SK-N-SH (cell line): ENCODE data around the gene NCAPD3. TPM values are rescaled to one million over a fixed set of nuclear protein-coding genes. Genes with fewer than 3 reads are reported as not detected.

ENCODE experiments used
- CTCF ChIA-PET: fragments of 300-600, 350-600 bp; formaldehyde crosslinking; extraction: SDS; loops from one replicate; lab custom pipeline; 2021; lab: Yijun Ruan, JAX
- POLR2A ChIA-PET: fragments of 350-600 bp; sonication (Branson Sonifier 250); formaldehyde crosslinking; extraction: SDS; loops from one replicate; lab custom pipeline; 2020; ENCODE audit warnings: antibody characterized with exemption, inconsistent platforms; lab: Yijun Ruan, JAX
- DNase-seq: peaks from one replicate; pipeline ENCODE4 v3.0.0; 2012
- H2AFZ ChIP-seq: fragments of 200-600 bp; sonication (generic); 2 replicates; pipeline ENCODE4 v1.8.1; 2016; ENCODE audit warnings: antibody characterized with exemption, mild to moderate bottlenecking, low read depth
- H3F3A ChIP-seq: fragments of 200-600 bp; sonication (generic); replicated peaks from 2 replicates; pipeline ENCODE3; 2016; ENCODE audit warnings: antibody characterized with exemption, mild to moderate bottlenecking; ENCODE audit not compliant: insufficient read depth
- H3K27ac ChIP-seq, 2 experiments: fragments of 200-500 bp in 1 of 2; fragments of 200-600 bp in 1 of 2; sonication (Bioruptor generic) in 1 of 2; sonication (generic), shearing (Covaris generic) in 1 of 2; 2 replicates each; pipeline versions ENCODE4 v1.5.1 to v1.6.1; 2014 to 2016; ENCODE audit warnings: low read depth in 2 of 2, inconsistent platforms in 1 of 2, low read length in 1 of 2, mild to moderate bottlenecking in 1 of 2, mixed read lengths in 1 of 2
- H3K27me3 ChIP-seq: fragments of 200-600 bp; sonication (generic), shearing (Covaris generic); 2 replicates; pipeline ENCODE4 v1.6.1; 2016; ENCODE audit warnings: mixed run types; ENCODE audit not compliant: insufficient read depth
- H3K36me3 ChIP-seq, 2 experiments: fragments of 200-500 bp in 1 of 2; fragments of 200-600 bp in 1 of 2; sonication (Bioruptor generic) in 1 of 2; sonication (generic) in 1 of 2; replicated peaks in 1 of 2; 2 replicates each; pipeline versions ENCODE3 to v1.5.1; 2014 to 2016; ENCODE audit warnings: low read length in 1 of 2, mild to moderate bottlenecking in 1 of 2; ENCODE audit not compliant: insufficient read depth in 2 of 2, control insufficient read depth in 1 of 2
- H3K4me1 ChIP-seq, 2 experiments: fragments of 200-500 bp in 1 of 2; fragments of 200-600 bp in 1 of 2; sonication (Bioruptor generic) in 1 of 2; sonication (generic), shearing (Covaris generic) in 1 of 2; 2 replicates each; pipeline versions ENCODE4 v1.5.1 to v1.6.1; 2014 to 2016; ENCODE audit warnings: low read depth in 1 of 2, low read length in 1 of 2, mixed run types in 1 of 2; ENCODE audit not compliant: insufficient read depth in 2 of 2, control insufficient read depth in 1 of 2
- H3K4me2 ChIP-seq: fragments of 200-600 bp; sonication (generic), shearing (Covaris generic); 2 replicates; pipeline ENCODE4 v1.6.1; 2017; ENCODE audit warnings: mixed run types
- H3K4me3 ChIP-seq, 2 experiments: fragments of 200-500 bp in 1 of 2; fragments of 200-600 bp in 1 of 2; sonication (Bioruptor generic) in 1 of 2; sonication (generic), shearing (Covaris generic) in 1 of 2; 2 replicates each; pipeline versions ENCODE4 v1.5.1 to v1.8.1; 2014 to 2016; ENCODE audit warnings: low read depth in 2 of 2, inconsistent platforms in 1 of 2, low read length in 1 of 2, mild to moderate bottlenecking in 1 of 2, mixed read lengths in 1 of 2, moderate library complexity in 1 of 2
- H3K79me2 ChIP-seq: fragments of 200-600 bp; sonication (generic); 2 replicates; pipeline ENCODE4 v1.8.1; 2017; ENCODE audit warnings: mild to moderate bottlenecking; ENCODE audit not compliant: insufficient read depth
- H3K9ac ChIP-seq: fragments of 200-600 bp; sonication (generic); 2 replicates; pipeline ENCODE4 v1.6.1; 2017; ENCODE audit warnings: mixed run types
- H3K9me2 ChIP-seq: fragments of 200-600 bp; sonication (generic); 2 replicates; pipeline ENCODE4 v1.6.1; 2017; ENCODE audit warnings: mixed run types
- H3K9me3 ChIP-seq: fragments of 200-600 bp; sonication (generic); 2 replicates; pipeline ENCODE4 v1.6.1; 2017; ENCODE audit warnings: mixed run types, mild to moderate bottlenecking, moderate library complexity
- H4K20me1 ChIP-seq: fragments of 200-600 bp; sonication (generic); 2 replicates; pipeline ENCODE4 v1.6.1; 2017; ENCODE audit warnings: mild to moderate bottlenecking, mixed run types; ENCODE audit not compliant: insufficient read depth
- CTCF ChIP-seq: fragments of 200-600 bp; sonication (generic); IDR thresholded peaks from 2 replicates; pipeline ENCODE4 v1.6.1; 2017; ENCODE audit warnings: antibody characterized with exemption, mild to moderate bottlenecking, moderate library complexity
- ELF1 ChIP-seq: IDR thresholded peaks from 2 replicates; pipeline ENCODE4 v1.4.0; 2012
- EP300 ChIP-seq, 2 experiments: IDR thresholded peaks; 2 replicates each; pipeline versions ENCODE4 v1.4.0 to v1.6.1; 2012; ENCODE audit warnings: borderline replicate concordance in 1 of 2, low read depth in 1 of 2, low read length in 1 of 2
- EZH2phosphoT487 ChIP-seq: fragments of 200-600 bp; sonication (generic); IDR thresholded peaks from 2 replicates; pipeline ENCODE4 v1.6.1; 2017; ENCODE audit warnings: low read depth, mixed run types, mild to moderate bottlenecking, antibody characterized with exemption, moderate library complexity, borderline replicate concordance
- FOSL2 ChIP-seq: IDR thresholded peaks from 2 replicates; pipeline ENCODE4 v1.4.0; 2012; ENCODE audit warnings: low read depth, mild to moderate bottlenecking, moderate library complexity, borderline replicate concordance
- IRF3 ChIP-seq: fragments of 150-350 bp; IDR thresholded peaks from 2 replicates; pipeline ENCODE4 v1.6.1; 2016; ENCODE audit warnings: mild to moderate bottlenecking, low read depth, low read length
- JUND ChIP-seq: IDR thresholded peaks from 2 replicates; pipeline ENCODE4 v1.4.0; 2012
- MXI1 ChIP-seq: IDR thresholded peaks from 2 replicates; pipeline ENCODE4 v1.6.1; 2012; ENCODE audit warnings: mild to moderate bottlenecking, low read depth, low read length, improper control_type of control experiment
- POLR2AphosphoS5 ChIP-seq: IDR thresholded peaks from 2 replicates; pipeline ENCODE4 v1.6.1; 2012; ENCODE audit warnings: low read depth, low read length
- RCOR1 ChIP-seq: fragments of 150-350 bp; IDR thresholded peaks from 2 replicates; pipeline ENCODE4 v1.6.1; 2017; ENCODE audit warnings: antibody characterized with exemption, low read length
- RXRA ChIP-seq: IDR thresholded peaks from 2 replicates; pipeline ENCODE4 v1.4.0; 2012; ENCODE audit warnings: low read depth, mild to moderate bottlenecking, borderline replicate concordance
- SIN3A ChIP-seq: IDR thresholded peaks from 2 replicates; pipeline ENCODE4 v1.6.1; 2012; ENCODE audit warnings: low read depth, mild to moderate bottlenecking, low read length, moderate library complexity, borderline replicate concordance
- TEAD4 ChIP-seq: IDR thresholded peaks from 2 replicates; pipeline ENCODE4 v1.4.0; 2012; ENCODE audit warnings: mild to moderate bottlenecking, borderline replicate concordance; ENCODE audit not compliant: insufficient read depth
- USF1 ChIP-seq: IDR thresholded peaks from 2 replicates; pipeline ENCODE4 v1.4.0; 2012; ENCODE audit warnings: low read depth, borderline replicate concordance
- YY1 ChIP-seq: IDR thresholded peaks from 2 replicates; pipeline ENCODE4 v1.4.0; 2012; ENCODE audit warnings: low read depth, mild to moderate bottlenecking
- WGBS: methylation state at CpG from one replicate; pipeline ENCODE4 v1.1.6; 2017; ENCODE audit warnings: low lambda C conversion rate; 5-methylcytosine and 5-hydroxymethylcytosine counted together
- polyA plus RNA-seq, 3 experiments: library from polyadenylated mRNA; depleted of rRNA; stranded (reverse); fragments of >200 nt; gene quantifications; 2 replicates each; pipeline ENCODE4 v1.2.3, GENCODE V29; 2012
- TF ChIP-seq, protein P1 (sequence below): IDR thresholded peaks from 2 replicates; pipeline ENCODE4 v1.4.0; 2012; ENCODE audit warnings: low read depth, borderline replicate concordance

Gene NCAPD3
- polyA plus RNA-seq, 1 of the 3 experiments (the other 2 are of a cell fraction) = 19.5 TPM

GRCh38 chr11:134176284-134176683, 47.5 kb downstream of the NCAPD3 start:
- Histone ChIP-seq H3K4me3 (no peak overlapping the region), H3K27ac (no peak overlapping the region), H3K79me2 (no peaks in the 10 kb centered on the region), H3K4me1 (no peaks in the 10 kb centered on the region)
- no peak for DNase-seq
- TF ChIP-seq FOSL2 (no peak), USF1 (no peak), CTCF (no peak), ELF1 (no peak), TEAD4 (no peak), EP300 (IDR thresholded peaks at IDR 0.05; ENCODE audit: borderline replicate concordance in 1 of 2, low read depth in 1 of 2, low read length in 1 of 2) (no peak), POLR2AphosphoS5 (no peak), JUND (no peak), EZH2phosphoT487 (no peak), RCOR1 (no peak), SIN3A (no peak), IRF3 (no peak), RXRA (no peak), MXI1 (no peak), YY1 (no peak)
- TF ChIP-seq, protein P1, sequence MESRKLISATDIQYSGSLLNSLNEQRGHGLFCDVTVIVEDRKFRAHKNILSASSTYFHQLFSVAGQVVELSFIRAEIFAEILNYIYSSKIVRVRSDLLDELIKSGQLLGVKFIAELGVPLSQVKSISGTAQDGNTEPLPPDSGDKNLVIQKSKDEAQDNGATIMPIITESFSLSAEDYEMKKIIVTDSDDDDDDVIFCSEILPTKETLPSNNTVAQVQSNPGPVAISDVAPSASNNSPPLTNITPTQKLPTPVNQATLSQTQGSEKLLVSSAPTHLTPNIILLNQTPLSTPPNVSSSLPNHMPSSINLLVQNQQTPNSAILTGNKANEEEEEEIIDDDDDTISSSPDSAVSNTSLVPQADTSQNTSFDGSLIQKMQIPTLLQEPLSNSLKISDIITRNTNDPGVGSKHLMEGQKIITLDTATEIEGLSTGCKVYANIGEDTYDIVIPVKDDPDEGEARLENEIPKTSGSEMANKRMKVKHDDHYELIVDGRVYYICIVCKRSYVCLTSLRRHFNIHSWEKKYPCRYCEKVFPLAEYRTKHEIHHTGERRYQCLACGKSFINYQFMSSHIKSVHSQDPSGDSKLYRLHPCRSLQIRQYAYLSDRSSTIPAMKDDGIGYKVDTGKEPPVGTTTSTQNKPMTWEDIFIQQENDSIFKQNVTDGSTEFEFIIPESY = no peak
- TF ChIP-seq, all 33 proteins: peak for 0
- H3K9ac ChIP-seq = no peak overlapping the region
- WGBS = 95% methylated on average over 13 of the region's 13 CpGs
- no peaks in the 10 kb centered on the region for H3K9me2 ChIP-seq
- no peaks in the 10 kb centered on the region for H3K27me3 ChIP-seq
- ChIA-PET POLR2A (no interaction called here), CTCF (interaction anchor here (1.1 kb wide), 1 partner anchor 37 kb away, joined by 3 read pairs; no protein-coding TSS in a partner anchor)
- no peaks in the 10 kb centered on the region for H3F3A ChIP-seq
- no peak overlapping the region for H2AFZ ChIP-seq
- H4K20me1 ChIP-seq = no peaks in the 10 kb centered on the region
- peaks cover 40 to 76% of the 10 kb centered on the region in 2 experiments for H3K36me3 ChIP-seq
- no peak overlapping the region for H3K4me2 ChIP-seq
- H3K9me3 ChIP-seq = no peaks in the 10 kb centered on the region
